Liver (tissue), 9 donors: Measurements from ENCODE around the gene EXOC3. TPM values are rescaled to one million over a fixed set of nuclear protein-coding genes. Genes with fewer than 3 reads are reported as not detected.

Source experiments
- DNase-seq: peaks from one replicate; pipeline ENCODE4 v3.0.0-alpha.2; 2017; ENCODE audit warnings: low spot score
- H3K27ac ChIP-seq, 2 donors: one replicate each; pipeline ENCODE4 v1.7.0; 2013; ENCODE audit warnings: inconsistent platforms in 2 of 2, low read length in 2 of 2, control low read depth in 1 of 2, low read depth in 1 of 2, mild to moderate bottlenecking in 1 of 2
- H3K27me3 ChIP-seq, 4 donors: one replicate each; pipeline versions ENCODE4 v1.6.1 to v1.7.0; 2013; ENCODE audit warnings: low read length in 3 of 4, inconsistent platforms in 1 of 4, mild to moderate bottlenecking in 1 of 4, moderate library complexity in 1 of 4; ENCODE audit not compliant: control insufficient read depth in 4 of 4, insufficient read depth in 4 of 4
- H3K36me3 ChIP-seq, 4 donors: one replicate each; pipeline versions ENCODE4 v1.6.1 to v1.7.0; 2013; ENCODE audit warnings: low read length in 3 of 4, mild to moderate bottlenecking in 3 of 4, low read depth in 1 of 4, moderate library complexity in 1 of 4; ENCODE audit not compliant: control insufficient read depth in 4 of 4, insufficient read depth in 3 of 4
- H3K4me1 ChIP-seq, 4 donors: one replicate each; pipeline versions ENCODE4 v1.6.1 to v1.7.0; 2013; ENCODE audit warnings: low read length in 3 of 4, mild to moderate bottlenecking in 3 of 4, moderate library complexity in 1 of 4; ENCODE audit not compliant: control insufficient read depth in 4 of 4, insufficient read depth in 4 of 4
- H3K4me3 ChIP-seq, 3 donors: one replicate each; pipeline versions ENCODE4 v1.6.1 to v1.7.0; 2013; ENCODE audit warnings: low read length in 3 of 3, control low read depth in 1 of 3, low read depth in 1 of 3, mild to moderate bottlenecking in 1 of 3
- H3K9ac ChIP-seq, 2 donors: one replicate each; pipeline ENCODE4 v1.7.0; 2013; ENCODE audit warnings: low read length in 2 of 2, mild to moderate bottlenecking in 2 of 2, moderate library complexity in 2 of 2, control low read depth in 1 of 2, low read depth in 1 of 2
- H3K9me3 ChIP-seq, 4 donors: one replicate each; pipeline versions ENCODE4 v1.6.1 to v1.7.0; 2013; ENCODE audit warnings: low read length in 3 of 4; ENCODE audit not compliant: control insufficient read depth in 4 of 4
- FOXA1 ChIP-seq: IDR thresholded peaks from 2 replicates; pipeline ENCODE4 v1.6.1; 2016; ENCODE audit warnings: antibody characterized with exemption
- GABPA ChIP-seq, 2 donors: IDR thresholded peaks in 1 of 2; conservative IDR thresholded peaks in 1 of 2; 2 replicates each; pipeline ENCODE4 v1.6.1; 2016; ENCODE audit warnings: antibody characterized with exemption in 2 of 2, mild to moderate bottlenecking in 1 of 2, moderate library complexity in 1 of 2
- RAD21 ChIP-seq, 2 donors: IDR thresholded peaks; 2 replicates each; pipeline ENCODE4 v1.6.1; 2016; ENCODE audit warnings: antibody characterized with exemption in 2 of 2, mild to moderate bottlenecking in 2 of 2
- SP1 ChIP-seq: IDR thresholded peaks from 2 replicates; pipeline ENCODE4 v1.6.1; 2018; ENCODE audit warnings: antibody characterized with exemption, mild to moderate bottlenecking
- TAF1 ChIP-seq: conservative IDR thresholded peaks from 2 replicates; pipeline ENCODE4 v1.6.1; 2016; ENCODE audit warnings: antibody characterized with exemption, mild to moderate bottlenecking
- WGBS: extraction: QIAGEN DNeasy Blood & Tissue Kit; methylation state at CpG from one replicate; pipeline ENCODE4 v1.1.7; 2013; 5-methylcytosine and 5-hydroxymethylcytosine counted together
- polyA plus RNA-seq, 2 donors: library from polyadenylated mRNA; stranded (reverse) in 1 of 2; unstranded in 1 of 2; fragments of 200-250 nt in 1 of 2; fragments of >200 nt in 1 of 2; fragmentation: Nextera tagmentation in 1 of 2; extraction: Ambion mirVana in 1 of 2; gene quantifications; one replicate each; pipeline versions ENCODE4 v1.2.1 to v1.2.3, GENCODE V29; 2013 to 2015
- total RNA-seq, 2 donors: library from RNA; depleted of rRNA; stranded (reverse); fragments of >200 nt; gene quantifications; one replicate each; pipeline ENCODE4 v1.2.3, GENCODE V29; 2014
- TF ChIP-seq, protein P1 (sequence below): fragments of 150-350 bp; IDR thresholded peaks from 2 replicates; pipeline ENCODE4 v1.5.1; 2017; ENCODE audit warnings: improper control_type of control experiment, low read depth, low read length; ENCODE audit not compliant: missing input control
- TF ChIP-seq, protein P2 (sequence below): IDR thresholded peaks from 2 replicates; pipeline ENCODE4 v1.6.1; 2016; ENCODE audit warnings: antibody characterized with exemption
- TF ChIP-seq, protein P3 (sequence below): IDR thresholded peaks from 2 replicates; pipeline ENCODE4 v1.6.1; 2016; ENCODE audit warnings: antibody characterized with exemption, mild to moderate bottlenecking
- TF ChIP-seq, protein P4 (sequence below): IDR thresholded peaks from 2 replicates; pipeline ENCODE4 v1.6.1; 2016; ENCODE audit warnings: antibody characterized with exemption
- donor health status: healthy.
- donor health status: healthy.
- donor health status: healthy.
- donor health status: healthy.
- donor health status: healthy.

The EXOC3 gene
- total and polyA plus RNA-seq, 4 donors: 12.4 to 23.9 (median 18.5) TPM

DNA sequence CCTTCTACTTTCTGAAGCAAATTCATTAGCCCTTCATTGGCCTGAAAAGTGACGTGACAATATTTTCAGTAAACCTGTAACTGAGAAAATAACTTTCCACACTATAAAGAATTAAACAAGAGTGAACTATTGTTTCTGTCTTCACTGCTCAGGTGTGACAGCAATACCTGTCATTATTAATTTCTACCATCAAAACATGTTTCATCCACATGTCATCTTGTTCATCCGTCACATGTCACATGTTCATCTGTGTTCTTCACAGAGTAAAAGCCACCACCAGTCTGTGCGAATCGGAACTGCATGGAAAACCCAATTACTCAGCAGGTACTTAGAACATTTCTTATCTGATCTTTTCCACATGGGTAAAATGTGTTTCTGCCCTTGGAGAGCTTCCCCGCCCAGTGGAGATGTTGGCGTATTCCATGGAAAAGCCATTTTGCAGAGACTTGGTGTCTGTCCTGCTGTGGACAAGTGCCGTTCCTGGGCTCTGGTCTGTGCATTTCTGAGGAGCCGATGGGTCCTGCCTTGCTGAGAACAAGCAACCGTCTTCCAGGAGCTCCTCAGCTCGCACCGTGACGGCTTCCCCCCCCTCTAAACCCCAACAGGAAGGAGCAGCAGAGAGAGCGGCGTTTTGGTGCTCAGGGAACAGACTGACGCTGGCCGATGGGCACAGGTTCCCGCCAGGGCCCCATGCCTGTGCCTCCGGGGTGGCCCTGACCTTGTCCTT lies 10.6 kb upstream of the EXOC3 start:
- no peak overlapping the region for H3K27ac ChIP-seq
- H3K4me1 ChIP-seq: no peaks in the 10 kb centered on the region
- H3K36me3 ChIP-seq: no peaks in the 10 kb centered on the region
- no peak overlapping the region for H3K4me3 ChIP-seq
- peaks cover 0 to 2% (median 0%) of the 10 kb centered on the region in 4 donors for H3K27me3 ChIP-seq
- no peaks in the 10 kb centered on the region for H3K9me3 ChIP-seq
- TF ChIP-seq SP1 (no peak), TAF1 (no peak), GABPA (IDR thresholded peaks at IDR 0.05 in 1 of 2, conservative IDR thresholded peaks at IDR 0.05 in 1 of 2) (no peak), RAD21 (IDR thresholded peaks at IDR 0.05) (no peak)
- TF ChIP-seq, protein P1, sequence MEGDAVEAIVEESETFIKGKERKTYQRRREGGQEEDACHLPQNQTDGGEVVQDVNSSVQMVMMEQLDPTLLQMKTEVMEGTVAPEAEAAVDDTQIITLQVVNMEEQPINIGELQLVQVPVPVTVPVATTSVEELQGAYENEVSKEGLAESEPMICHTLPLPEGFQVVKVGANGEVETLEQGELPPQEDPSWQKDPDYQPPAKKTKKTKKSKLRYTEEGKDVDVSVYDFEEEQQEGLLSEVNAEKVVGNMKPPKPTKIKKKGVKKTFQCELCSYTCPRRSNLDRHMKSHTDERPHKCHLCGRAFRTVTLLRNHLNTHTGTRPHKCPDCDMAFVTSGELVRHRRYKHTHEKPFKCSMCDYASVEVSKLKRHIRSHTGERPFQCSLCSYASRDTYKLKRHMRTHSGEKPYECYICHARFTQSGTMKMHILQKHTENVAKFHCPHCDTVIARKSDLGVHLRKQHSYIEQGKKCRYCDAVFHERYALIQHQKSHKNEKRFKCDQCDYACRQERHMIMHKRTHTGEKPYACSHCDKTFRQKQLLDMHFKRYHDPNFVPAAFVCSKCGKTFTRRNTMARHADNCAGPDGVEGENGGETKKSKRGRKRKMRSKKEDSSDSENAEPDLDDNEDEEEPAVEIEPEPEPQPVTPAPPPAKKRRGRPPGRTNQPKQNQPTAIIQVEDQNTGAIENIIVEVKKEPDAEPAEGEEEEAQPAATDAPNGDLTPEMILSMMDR: no peak
- TF ChIP-seq, protein P2, sequence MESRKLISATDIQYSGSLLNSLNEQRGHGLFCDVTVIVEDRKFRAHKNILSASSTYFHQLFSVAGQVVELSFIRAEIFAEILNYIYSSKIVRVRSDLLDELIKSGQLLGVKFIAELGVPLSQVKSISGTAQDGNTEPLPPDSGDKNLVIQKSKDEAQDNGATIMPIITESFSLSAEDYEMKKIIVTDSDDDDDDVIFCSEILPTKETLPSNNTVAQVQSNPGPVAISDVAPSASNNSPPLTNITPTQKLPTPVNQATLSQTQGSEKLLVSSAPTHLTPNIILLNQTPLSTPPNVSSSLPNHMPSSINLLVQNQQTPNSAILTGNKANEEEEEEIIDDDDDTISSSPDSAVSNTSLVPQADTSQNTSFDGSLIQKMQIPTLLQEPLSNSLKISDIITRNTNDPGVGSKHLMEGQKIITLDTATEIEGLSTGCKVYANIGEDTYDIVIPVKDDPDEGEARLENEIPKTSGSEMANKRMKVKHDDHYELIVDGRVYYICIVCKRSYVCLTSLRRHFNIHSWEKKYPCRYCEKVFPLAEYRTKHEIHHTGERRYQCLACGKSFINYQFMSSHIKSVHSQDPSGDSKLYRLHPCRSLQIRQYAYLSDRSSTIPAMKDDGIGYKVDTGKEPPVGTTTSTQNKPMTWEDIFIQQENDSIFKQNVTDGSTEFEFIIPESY: no peak
- no peak overlapping the region for H3K9ac ChIP-seq
- WGBS: 83% methylated on average over 18 of the region's 18 CpGs
- DNase-seq: no peak

DNA sequence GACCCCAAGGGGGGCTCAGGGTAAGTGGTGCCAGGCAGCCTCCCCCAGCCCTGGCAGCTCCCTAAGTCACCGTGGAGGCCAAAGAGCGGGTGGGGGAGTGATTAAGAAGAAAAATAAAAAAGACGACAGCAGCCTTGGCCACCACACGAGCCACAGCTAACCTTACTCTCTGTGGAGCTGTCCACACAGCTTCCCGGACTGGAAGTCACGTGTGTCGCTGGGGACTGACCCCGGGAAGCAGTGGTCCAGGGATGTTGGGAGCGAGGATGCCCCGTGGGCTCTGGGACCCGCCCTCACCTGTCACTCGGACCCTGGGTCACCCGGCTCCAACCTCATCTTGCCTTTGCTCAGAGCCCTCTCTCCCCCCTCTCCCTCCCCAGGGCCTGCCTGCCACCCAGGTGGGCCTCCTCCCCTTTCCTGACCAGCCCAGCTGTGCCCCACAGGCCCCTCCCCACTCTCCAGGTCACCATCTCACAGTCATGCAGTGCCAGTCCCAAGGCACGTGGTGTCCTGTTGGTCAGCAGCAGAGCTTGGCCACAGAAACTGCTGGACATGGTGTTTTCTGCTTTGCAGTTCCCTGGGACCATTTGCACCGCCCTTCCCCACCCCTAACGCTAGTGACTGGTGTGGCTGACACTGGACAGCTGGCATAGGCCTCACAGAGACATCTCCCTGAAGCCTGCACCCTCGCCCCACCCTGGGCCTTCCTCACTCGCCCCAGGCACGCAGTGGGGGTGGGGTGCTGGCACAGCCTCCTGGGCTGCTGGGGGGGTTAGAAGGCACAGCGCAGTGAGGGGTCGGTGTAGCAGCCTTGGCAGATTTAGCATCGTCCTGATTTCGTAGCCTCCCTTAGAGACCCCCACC lies 9.8 kb upstream of the EXOC3 start:
- H3K36me3 ChIP-seq: no peaks in the 10 kb centered on the region
- 82% methylated on average over 23 of the region's 23 CpGs for WGBS
- no peak overlapping the region for H3K4me3 ChIP-seq
- TF ChIP-seq FOXA1: no peak
- TF ChIP-seq, protein P3, sequence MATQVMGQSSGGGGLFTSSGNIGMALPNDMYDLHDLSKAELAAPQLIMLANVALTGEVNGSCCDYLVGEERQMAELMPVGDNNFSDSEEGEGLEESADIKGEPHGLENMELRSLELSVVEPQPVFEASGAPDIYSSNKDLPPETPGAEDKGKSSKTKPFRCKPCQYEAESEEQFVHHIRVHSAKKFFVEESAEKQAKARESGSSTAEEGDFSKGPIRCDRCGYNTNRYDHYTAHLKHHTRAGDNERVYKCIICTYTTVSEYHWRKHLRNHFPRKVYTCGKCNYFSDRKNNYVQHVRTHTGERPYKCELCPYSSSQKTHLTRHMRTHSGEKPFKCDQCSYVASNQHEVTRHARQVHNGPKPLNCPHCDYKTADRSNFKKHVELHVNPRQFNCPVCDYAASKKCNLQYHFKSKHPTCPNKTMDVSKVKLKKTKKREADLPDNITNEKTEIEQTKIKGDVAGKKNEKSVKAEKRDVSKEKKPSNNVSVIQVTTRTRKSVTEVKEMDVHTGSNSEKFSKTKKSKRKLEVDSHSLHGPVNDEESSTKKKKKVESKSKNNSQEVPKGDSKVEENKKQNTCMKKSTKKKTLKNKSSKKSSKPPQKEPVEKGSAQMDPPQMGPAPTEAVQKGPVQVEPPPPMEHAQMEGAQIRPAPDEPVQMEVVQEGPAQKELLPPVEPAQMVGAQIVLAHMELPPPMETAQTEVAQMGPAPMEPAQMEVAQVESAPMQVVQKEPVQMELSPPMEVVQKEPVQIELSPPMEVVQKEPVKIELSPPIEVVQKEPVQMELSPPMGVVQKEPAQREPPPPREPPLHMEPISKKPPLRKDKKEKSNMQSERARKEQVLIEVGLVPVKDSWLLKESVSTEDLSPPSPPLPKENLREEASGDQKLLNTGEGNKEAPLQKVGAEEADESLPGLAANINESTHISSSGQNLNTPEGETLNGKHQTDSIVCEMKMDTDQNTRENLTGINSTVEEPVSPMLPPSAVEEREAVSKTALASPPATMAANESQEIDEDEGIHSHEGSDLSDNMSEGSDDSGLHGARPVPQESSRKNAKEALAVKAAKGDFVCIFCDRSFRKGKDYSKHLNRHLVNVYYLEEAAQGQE: no peak
- TF ChIP-seq SP1: no peak
- TF ChIP-seq, protein P4, sequence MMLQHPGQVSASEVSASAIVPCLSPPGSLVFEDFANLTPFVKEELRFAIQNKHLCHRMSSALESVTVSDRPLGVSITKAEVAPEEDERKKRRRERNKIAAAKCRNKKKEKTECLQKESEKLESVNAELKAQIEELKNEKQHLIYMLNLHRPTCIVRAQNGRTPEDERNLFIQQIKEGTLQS: no peak
- TF ChIP-seq TAF1: no peak
- H3K9ac ChIP-seq: no peak overlapping the region
- DNase-seq: no peak
- no peaks in the 10 kb centered on the region for H3K9me3 ChIP-seq
- no peak overlapping the region for H3K27ac ChIP-seq
- H3K27me3 ChIP-seq: peaks cover 0 to 2% (median 0%) of the 10 kb centered on the region in 4 donors
- H3K4me1 ChIP-seq: no peaks in the 10 kb centered on the region
